HG03025 (cell line): ENCODE measurements around the gene RNU4-1.
"Not testable (repeated sequence)": the region's sequence is repeated elsewhere in the genome, so short reads cannot be mapped to it uniquely, and the experiment has no call there.

Experiments
- ATAC-seq: cut with Tn5 transposase; IDR thresholded peaks from one replicate; pipeline ENCODE4 v1.9.1; 2021; ENCODE audit warnings: mild to moderate bottlenecking, moderate library complexity; ENCODE audit not compliant: unreplicated experiment, low FRiP score

The RNU4-1 gene

DNA sequence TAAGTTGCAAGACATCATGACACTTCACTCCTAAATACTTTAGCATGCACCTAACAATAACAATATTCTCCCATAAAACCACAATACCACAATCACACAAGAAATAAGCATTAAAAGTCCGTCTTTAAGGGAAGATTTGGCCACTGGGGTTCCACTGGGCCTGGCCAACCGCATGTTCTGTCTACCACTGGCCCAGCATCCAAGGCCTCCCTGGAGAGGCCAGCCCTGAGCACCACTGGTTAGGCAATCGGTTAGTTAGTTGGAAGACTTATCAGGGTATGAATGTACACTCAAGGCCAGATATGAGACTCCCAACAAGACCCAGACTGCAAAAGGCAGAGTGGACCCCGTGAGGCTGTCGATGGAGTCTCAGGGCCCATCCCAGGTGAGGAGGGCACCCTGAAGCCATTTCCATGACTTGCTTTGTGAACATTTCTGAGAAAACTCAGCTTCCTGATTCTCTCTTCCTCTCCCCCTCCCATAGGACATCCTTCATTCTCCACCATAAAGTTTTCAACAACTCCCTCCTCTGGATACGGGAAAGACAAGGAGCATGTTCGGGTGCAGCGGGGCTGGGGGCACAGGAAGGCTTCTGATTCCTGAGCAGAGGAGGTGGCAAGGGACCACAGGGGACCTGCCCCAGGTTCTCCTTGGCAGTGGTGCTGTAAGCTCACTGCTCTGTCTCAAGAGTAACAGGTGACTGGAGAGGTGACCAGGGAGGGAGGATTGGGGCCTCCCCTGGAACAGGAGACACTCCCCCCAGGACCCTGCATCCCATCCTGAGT, 33.4 kb downstream of the RNU4-1 start:
- ATAC-seq: no peak

DNA sequence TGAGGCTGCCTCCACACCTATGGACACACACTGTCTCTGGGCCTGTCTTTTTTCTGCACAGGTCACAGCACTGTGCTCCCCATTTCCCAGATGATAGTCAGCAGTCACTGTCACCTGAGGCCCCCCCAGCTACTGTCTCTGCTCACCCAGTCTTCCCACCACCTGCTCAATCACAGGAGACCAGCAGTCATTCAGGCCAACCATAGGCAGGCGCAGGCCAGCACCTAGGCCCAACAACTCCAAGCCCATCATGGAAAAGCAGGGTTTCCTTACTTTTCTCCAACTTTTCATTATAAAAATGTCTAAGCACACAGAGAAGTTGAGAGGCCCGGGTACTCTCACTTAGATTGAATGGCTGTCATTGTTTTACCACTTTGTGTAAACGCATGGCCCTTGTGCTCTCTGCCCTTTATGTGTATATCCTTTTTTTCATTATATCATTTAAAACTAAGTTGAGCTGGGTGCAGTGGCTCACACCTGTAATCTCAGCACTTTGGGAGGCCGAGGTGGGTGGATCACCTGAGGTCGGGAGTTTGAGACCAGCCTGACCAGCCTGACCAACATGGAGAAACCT, 34.6 kb downstream of the RNU4-1 start:
- ATAC-seq: no peak

DNA sequence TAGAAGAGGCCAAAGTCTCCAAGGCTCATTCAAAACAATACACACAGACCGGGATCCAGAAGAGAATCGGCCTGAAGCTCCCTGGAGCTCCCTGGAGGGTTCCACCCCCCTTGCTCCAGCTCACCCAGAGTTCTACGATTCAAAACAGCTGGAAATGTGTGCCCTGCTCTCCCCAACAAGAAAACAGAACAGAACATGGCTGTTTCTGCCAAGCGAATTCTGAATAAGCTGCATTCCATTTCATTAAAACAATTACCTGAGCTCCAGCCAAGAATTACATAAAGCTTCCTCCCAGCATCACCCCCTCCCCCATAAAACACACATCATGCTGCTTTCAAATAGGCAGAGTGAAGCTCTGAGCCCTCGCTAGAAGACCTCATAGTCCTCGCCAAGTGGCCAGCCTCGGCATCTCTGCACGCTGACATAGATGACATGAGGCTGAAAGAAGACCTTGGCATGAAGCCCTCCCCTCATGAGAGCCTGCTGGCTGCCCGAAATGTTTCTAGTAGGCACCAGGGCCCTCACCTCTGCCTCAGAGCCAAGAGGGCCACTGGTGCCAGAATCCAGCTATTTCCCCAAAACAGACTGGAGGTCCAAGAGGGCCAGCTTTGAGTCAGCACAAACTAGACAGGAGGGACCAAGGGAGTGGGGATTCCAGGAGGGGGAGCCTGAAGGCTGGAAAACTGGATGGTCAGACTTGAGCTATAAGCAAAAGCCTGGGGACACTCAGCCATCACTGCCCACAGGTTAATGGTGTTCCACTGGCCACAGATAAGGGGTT, 35.8 kb downstream of the RNU4-1 start:
- no peak for ATAC-seq

DNA sequence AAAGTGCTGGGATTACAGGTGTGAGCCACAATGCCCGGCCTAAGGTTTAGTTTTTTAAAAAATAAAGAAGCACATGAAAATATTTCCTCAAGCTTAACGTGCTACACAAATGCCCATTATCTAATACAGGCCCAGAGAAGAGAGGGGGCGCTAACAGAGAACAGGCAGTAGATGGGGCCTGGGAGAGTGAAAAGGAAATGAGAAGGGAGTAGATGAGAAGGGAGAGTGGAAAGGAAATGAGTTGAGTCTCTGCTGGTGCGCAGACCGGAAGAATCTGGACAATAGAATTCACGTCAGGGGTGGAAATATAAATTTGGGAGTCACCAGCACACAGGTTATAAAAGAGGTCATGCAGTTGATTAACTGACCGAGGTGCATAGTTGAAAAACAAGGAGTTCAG, 38.2 kb downstream of the RNU4-1 start:
- no peak for ATAC-seq

DNA sequence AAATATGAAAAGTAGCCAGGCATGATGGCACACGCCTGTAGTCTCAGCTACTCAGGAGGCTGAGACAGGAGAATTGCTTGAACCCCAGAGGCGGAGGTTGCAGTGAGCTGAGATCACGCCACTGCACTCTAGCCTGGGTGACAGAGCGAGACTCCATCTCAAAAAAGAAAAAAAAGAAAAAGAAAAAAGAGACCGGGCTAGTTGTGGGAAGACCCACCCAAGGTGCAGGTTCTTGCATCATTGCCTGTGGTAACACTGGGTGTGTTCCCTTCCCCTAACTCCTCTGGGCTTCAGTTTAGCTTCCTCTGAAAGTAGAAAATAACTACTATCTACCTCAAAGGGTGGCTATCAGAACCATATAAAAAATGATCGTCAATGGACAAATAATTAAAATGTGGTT, 39.7 kb downstream of the RNU4-1 start:
- not testable (repeated sequence) for ATAC-seq

DNA sequence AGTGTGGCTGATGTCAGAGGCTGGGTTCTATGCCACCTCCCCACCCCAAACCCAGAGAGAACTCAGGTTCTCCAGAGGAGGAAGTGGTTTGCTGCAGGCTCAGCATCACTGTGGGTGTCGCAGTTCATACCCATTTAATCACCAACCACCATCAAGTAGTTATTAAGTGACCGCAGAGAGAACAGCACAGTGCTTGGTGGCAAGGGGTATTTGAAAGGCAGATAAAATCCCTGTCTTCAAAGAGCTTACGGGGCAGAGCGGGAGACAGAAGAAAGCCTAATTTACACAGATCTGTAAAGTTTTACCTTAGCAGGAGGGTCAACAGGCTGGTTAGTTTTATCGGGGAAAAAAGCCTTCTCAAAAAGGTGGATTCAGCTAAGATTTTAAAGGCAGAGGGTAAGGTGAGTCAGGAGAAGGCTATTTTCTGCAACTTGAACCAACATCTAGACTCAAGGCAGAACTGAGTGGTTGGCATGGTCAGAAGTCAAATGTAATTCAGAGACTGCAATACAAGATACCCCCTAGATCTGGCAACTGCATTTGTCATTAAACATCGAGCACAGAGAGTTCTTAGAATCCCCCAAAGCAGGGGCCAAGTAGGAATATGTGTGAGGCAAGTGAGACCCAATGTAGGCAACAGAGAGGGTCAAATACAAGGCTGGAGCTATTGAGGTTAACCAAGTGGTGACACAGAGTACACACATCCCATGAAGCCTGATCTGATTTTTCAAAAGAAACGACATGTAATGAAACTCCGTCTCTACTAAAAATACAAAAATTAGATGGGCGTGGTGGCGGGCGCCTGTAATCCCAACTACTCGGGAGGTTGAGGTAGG, 40.7 kb downstream of the RNU4-1 start:
- no peak for ATAC-seq

DNA sequence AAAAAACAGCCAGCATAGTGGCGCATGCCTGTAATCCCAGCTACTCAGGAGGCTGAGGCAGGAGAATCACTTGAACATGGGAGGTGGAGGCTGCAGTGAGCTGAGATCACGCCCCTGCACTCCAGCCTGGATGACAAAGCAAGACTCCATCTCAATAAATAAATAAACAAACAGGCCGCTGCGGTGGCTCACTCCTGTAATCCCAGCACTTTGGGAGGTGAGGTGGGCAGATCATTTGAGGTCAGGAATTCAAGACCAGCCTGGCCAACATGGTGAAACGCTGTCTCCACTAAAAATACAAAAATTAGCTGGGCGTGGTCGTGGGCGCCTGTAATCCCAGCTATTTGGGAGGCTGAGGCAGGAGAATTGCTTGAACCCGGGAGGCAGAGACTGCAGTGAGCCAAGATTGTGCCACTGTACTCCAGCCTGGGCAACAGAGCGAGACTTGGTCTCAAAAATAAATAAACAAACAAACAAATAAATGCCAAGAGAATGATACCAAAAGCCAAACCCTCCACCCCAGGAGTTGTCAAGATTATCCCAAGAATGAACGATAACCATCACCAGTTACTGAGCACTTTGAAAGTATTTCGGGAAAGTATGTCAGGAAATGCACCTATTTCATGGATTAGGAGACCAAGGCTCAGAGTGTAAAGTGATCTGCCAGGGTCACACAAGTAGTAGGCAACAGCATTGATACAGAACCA, 41.5 kb downstream of the RNU4-1 start:
- not testable (repeated sequence) for ATAC-seq

DNA sequence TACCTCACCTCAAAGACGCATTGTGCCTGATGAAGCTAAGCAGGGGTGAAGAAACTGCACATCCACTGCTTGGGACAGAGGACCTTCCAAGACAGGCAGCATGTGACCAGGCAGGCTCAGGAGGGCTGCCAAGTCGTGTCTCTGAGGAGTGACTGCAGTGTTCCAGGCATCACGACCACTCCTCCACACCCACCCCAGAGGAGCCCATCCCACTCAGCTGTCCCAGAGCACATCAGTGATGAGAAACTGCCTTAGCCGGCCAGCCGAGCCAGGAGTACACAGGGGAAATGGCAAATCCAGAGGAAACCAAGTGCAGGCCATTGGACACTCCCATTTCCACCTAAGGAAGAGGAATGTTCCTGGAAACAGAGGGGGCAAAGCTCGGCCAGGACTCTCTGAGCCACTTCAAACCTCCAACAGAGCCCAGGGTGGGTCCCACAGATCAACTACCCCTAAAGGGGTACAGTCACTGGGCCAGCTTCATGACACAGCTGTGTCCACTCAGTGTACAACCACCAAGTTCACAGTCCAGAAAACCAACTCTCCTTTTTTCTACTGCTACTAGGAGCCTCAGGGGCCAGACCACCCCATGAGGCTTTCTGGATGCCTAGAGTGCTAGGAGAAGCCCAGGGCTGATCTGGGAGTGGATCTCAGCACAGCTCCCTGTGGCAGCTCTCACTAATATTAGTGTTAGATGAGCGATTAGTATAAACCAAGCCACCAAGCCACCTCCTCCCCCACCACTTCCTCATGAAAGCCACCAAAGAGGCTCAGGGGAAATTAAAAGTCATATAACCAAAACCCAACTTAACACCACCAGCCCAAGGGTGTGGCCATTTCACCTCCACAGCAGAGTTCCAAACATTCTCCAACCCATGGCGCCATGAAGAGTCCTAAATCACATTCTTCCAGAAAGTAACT, 42.9 kb downstream of the RNU4-1 start:
- ATAC-seq: no peak

DNA sequence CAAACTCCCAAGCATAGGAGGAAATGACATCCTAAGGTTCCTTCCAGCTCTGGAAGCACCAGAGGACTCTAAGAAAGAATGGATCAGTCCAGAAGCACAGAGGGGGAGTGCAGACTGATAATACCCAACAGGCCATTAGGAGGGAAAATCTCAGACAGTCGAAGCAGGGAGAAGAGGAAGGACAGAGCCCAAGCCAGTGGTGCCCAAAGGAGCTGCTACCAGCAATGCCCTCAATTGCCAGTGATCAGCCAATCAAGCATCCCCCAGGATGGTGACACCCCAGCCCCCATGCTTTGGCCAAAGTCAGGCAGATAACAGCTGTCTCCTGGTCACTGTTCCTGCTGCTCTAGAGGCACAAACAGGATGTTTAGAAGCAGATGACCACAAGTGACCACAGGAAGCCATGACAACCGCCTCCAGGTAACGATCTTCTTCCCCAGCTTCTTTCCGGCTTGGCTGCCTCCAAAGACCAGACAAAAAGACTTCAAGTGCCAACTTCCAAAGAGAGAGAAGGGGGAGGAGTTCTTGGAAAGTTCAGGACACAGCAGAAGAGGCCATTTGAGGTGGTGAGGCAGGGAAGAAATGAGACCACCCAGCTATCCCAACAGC, 43.7 kb downstream of the RNU4-1 start:
- no peak for ATAC-seq

DNA sequence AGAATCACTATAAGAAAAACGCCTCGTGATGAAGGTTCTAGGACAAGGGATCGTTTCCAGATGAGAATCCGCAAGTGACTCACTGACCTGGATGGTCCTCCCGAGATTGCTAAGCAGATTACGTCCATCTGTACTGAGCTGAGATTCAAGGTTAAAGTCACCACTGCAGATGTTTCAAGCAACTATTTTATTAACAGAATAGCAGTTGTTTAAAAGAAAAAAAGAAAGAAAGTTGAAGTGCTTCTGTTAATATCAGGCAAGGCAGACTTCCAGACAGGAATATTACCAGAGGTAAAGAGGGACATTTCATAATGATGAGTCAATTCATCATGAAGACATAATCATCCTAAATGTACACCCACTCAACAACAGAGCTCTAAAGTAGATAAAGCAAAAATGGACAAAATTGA, 45.4 kb downstream of the RNU4-1 start:
- ATAC-seq: no peak

DNA sequence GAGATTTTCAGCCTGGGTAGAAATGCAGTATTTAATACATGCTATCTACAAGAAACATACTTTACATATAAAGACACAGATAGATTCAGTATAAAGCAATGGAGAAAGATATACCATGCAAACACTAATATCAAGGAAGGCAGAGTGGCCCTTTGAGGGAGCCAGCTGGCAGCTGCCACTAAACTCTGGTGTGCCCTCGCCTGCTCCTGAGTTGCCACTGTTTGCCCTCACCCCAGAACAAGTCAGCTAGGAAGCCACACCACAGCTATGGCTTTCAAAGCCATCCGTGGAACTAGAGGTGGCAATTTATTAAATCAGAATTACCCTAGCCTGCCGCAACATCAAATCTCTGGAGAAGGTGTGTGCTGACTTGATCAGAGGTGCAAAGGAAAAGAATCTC, 45.9 kb downstream of the RNU4-1 start:
- no peak for ATAC-seq

DNA sequence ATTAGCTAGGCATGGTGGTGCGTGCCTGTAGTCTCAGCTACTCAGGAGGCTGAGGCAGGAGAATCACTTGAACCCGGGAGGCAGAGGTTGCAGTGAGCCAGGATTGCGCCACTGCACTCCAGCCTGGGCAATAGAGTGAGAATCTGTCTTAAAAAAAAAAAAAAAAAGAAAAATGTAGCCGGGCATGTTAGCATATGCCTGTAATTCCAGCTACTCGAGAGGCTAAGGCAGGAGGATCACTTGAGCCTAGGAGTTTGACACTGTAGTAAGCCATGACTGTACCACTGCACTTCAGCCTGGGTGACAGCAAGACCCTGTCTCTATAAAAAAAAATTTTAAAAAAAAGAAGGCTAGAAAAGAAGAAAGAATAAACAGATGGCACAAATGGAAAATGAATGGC, 46.3 kb downstream of the RNU4-1 start:
- ATAC-seq: not testable (repeated sequence)
